Measurements from ENCODE around the gene RPS6KA2.

The RPS6KA2 gene

DNA sequence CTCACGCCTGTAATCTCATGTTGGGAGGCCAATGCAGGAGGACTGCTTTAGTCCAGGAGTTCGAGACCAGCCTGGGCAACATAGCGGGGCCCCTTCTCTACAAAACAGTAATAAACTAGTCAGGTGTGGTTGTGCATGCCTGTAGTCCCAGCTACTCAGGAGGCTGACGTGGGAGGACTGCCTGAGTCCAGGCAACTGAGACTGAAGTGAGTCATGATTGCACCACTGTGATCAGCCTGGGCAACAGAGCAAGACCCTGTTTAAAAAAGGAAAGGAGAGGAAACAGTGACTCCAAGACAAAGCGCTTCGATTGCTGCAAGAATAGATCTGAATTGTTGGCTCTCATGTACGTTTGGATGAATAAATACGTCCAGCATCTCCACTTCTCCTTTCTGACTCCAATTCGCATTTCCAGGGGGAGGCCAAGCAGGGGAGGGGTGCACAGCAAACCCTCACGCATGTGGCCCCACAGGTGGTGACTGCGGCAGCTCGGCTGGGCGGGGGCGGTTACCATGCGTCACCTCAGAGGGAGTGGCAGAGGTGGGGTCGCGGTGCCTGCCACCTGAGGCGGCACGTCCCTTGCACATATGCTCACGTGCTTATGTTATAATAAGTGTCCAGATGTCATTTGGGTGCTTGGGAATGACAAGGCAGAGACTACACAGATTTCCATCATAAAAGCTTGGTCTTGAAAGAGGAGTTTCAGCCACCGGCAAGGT lies 149.2 kb downstream of the RPS6KA2 start:
- DNase-seq = no peak

- DNase-seq = no peak
Measured at GRCh38 chr6:166476634-166477215, 150.3 kb downstream of the RPS6KA2 start.

- no peak for DNase-seq
Measured at GRCh38 chr6:166476061-166476591, 150.9 kb downstream of the RPS6KA2 start.

DNA sequence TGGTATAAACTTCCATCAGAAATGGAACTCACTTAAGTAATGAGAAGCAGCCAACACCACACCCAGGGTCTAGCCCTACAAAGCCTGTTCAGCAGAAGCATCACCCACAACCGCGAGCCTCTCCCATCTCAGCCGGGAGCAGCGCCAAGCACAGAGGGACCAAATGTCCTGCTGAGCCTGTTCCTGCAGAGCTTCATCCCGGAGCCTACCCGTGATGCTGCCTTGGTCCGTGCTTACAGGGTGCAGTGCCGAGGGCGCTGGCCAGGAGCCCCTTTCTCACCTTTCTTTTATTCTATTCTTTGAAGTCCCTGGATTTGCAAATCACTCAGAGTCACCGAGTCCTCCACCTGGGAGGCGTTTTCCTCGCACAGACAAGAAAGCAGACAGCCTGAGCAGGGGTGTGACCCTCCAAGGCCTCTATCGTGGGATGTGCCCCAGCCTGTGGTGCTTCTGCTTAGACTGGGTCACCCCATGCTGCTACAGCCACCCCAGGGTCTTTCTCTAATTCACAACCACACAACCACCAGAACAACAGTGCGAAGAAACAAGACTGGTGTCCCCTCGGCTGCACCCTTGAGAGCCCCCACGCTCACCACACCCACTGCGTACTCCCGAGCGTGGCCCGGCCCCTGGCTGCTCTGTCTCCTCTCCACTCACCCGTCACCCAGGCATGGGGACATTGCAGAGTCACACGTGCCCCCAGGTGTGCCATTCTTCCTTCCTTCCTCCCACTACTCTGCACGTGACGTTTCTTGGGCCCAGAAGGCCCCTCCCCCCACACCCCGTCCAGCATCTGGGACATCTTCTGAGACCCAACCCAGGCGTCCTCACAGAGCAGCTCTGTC lies 152.1 kb downstream of the RPS6KA2 start:
- DNase-seq = no peak

- no peak for DNase-seq
Measured at GRCh38 chr6:166473886-166474571, 153.0 kb downstream of the RPS6KA2 start.

- DNase-seq = no peak
Measured at GRCh38 chr6:166472636-166473035, 154.4 kb downstream of the RPS6KA2 start.

DNA sequence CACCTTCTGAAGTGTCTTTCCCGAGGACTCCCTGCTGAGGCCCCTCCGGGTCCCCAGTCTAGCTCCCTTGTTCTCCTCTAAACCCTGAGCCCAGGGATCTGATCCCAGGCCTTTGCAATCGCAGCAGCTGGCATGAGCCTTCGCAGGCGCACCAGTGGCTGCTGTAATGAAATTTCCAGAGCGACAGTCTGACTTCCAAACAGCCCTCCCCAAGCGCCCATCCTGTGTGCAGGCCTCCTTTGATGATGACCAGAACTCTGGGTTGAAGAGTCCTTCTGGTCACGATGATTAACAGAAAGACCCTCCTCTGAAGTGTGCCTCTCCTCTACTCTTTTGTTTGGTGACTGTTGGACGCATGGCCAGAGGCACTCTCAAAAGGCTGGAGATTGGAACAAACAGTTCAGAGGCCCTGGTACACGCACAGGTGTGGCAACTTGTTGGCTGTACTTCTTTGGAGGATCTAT lies 155.2 kb downstream of the RPS6KA2 start:
- DNase-seq = no peak

DNA sequence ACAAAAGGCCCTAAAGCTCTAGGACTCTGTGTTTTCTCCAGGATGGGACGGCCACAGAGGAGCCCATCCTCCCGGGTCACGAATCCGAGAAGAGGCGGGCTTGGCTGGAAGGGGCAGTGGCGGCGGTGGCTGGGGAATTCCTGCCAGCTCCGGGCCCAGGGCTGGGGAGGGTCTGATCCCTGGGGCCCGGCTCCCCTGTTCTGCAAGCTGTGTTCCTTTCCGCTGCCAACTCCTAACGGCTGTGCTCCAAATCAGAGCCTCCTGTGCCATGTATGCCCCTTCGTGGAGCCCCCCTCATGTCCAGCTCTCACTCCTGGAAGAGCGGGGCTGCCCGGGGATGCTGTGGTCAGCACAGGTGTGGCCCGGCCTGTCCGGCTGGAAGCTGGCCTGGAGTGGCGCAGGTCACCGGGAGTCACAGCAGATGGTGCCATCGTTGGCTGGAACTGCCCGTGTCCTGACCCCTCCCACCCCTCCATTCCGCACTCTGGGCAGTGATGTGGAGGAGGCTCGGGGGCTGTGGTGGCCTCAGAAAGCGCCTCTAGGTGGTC lies 156.1 kb downstream of the RPS6KA2 start:
- no peak for DNase-seq

- no peak for DNase-seq
Measured at GRCh38 chr6:166470029-166470862, 156.8 kb downstream of the RPS6KA2 start.

GRCh38 chr6:166469426-166469961 lies 157.6 kb downstream of the RPS6KA2 start:
- no peak for DNase-seq

DNA sequence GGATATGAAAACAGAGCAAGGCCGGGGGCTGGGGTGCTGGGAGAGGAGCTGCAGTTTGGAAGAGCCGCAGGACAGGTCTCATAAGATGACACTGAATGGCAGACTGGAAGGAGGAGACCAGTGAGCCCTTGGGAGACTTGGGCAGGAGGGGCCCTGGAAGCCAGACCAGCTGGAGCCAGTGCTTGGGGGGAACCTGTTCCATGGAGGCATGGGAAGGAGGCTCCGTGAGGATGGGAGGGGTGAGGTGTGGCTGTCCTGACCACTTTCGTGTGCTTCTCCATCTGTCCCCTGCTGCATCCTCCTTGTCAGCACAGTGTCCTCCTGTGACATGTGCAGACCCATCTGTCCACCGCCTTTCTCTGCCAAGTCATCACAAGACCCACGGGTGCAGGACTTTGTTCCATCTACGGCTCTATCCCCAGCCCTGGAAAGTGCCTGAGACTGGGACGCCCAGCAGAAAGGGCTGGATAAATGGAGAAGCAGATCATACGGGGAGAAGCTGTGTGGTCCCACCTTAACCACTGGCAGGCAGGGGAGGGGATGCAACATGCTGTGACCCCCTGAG lies 159.5 kb downstream of the RPS6KA2 start:
- no peak for DNase-seq

DNA sequence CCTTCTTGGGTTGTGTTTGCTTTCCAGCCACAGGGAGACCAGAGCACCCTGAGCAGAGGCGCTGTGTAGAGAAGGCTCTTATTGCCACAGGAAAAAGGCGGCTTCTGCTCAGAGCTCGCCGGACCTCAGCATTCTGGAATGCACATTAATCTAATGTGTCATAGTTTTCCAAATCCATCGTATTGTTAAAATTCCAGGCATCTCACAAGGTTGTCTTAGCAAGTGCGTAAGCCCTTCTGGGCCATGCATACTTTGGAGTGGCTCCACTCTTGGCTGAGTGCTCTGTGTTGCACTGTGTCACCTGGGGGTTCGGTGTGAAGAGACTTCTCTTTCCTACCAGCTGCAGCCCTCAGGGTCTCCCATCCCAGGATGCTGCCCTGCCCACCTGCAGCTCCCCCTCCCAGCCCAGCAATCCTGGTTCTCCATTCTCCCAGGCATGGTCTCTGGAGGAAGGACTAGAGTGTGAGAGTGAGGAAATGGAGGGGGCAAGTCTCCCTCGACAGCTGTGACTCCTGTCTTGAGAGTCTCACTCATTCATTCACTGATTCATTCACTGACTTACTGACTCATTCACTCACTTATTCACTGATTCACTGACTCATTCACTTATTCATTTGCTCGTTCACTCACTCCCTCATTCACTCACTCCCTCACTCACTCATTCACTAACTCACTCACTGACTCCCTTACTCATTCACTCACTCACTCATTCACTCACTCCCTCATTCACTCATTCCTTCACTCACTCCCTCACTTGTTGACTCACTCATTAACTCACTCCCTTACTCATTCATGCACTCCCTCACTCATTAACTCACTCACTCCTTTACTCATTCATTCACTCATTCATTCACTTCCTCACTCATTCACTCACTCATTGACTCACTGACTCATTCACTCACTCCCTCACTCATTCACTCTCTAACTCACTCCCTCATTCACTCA lies 160.6 kb downstream of the RPS6KA2 start:
- no peak for DNase-seq

GRCh38 chr6:166465671-166466087 lies 161.4 kb downstream of the RPS6KA2 start:
- DNase-seq = no peak

- no peak for DNase-seq
Measured at GRCh38 chr6:166465003-166465399, 162.1 kb downstream of the RPS6KA2 start.

- no peak for DNase-seq
Measured at GRCh38 chr6:166464068-166465002, 162.7 kb downstream of the RPS6KA2 start.

GRCh38 chr6:166463359-166464067 lies 163.5 kb downstream of the RPS6KA2 start:
- no peak for DNase-seq

DNA sequence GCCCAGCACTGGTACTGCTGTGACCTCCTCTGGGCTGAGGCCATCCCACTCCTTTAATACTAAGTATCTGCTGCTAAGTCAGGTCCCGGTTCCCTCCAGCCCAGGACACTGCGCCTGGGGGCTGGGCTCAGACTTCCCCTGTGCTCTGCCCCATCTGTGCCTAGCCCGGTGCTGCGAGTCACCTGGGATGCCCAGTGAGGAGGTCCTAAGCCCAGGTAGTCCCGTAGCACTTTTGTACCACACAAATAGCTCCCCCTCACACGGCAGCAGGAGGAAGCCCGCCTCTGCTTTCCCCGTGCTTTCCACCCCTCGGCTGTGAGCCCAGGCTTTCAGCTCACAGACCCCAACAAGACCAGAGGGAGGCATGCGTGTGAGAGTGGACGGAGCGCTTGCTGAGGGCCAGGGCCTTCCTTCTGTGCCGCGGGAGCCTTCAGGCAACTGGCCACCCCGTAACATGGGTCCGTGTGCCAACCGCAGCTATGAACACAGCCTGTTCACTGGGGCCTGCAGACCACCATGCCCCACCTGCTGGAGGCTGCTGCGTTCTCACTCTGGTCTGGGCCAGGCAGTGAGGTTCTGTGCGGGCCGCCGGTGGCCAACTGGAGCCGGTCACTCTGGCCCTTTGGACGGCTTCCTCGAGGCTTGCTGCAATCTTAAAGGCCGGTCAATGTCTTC lies 164.5 kb downstream of the RPS6KA2 start:
- DNase-seq = no peak
